Stimulated activated CD4-positive, alpha-beta T cell treated with anti-CD3 and anti-CD28 coated beads, Interleukin-4, amount 100 ng/mL, for 48 hours (primary cell): ENCODE measurements around the gene RAB11FIP5.
"Not testable (repeated sequence)": the region's sequence is repeated elsewhere in the genome, so short reads cannot be mapped to it uniquely, and the experiment has no call there.

Experiments used
- DNase-seq, 2 donors: peaks; one replicate each; pipeline ENCODE4 v3.0.0-alpha.2; 2020; ENCODE audit warnings: low read depth in 2 of 2

RAB11FIP5 gene

GRCh38 chr2:73112913-73113854 lies at the start of gene RAB11FIP5:
Gene RAB11FIP5, minus strand, starts transcription at chr2:73112948. Its CDS starts 171 bp downstream, at chr2:73112777.
- peak; percentile 57 to 66 for DNase-seq

GRCh38 chr2:73156539-73157124 lies 43.9 kb upstream of the RAB11FIP5 start:
- DNase-seq, result peak; percentile 33 to 36

- no peak for DNase-seq
Measured at GRCh38 chr2:73142937-73143336, 30.2 kb upstream of the RAB11FIP5 start.

- no peak for DNase-seq
Measured at GRCh38 chr2:73141896-73142295, 29.1 kb upstream of the RAB11FIP5 start.

GRCh38 chr2:73135236-73135635 lies 22.5 kb upstream of the RAB11FIP5 start:
- DNase-seq, result no peak

GRCh38 chr2:73134471-73134870 lies 21.7 kb upstream of the RAB11FIP5 start:
- no peak for DNase-seq

GRCh38 chr2:73133566-73134197 lies 20.9 kb upstream of the RAB11FIP5 start:
- DNase-seq, result no peak

GRCh38 chr2:73131807-73132206 lies 19.1 kb upstream of the RAB11FIP5 start:
- no peak for DNase-seq

GRCh38 chr2:73130790-73131189 lies 18.0 kb upstream of the RAB11FIP5 start:
- DNase-seq, result no peak

- no peak for DNase-seq
Measured at GRCh38 chr2:73128841-73129535, 16.2 kb upstream of the RAB11FIP5 start.

GRCh38 chr2:73122536-73122935 lies 9.8 kb upstream of the RAB11FIP5 start:
- DNase-seq, result no peak

- not testable (repeated sequence) for DNase-seq
Measured at GRCh38 chr2:73119611-73120239, 7.0 kb upstream of the RAB11FIP5 start.

- DNase-seq, result no peak
Measured at GRCh38 chr2:73117441-73117840, 4.7 kb upstream of the RAB11FIP5 start.

- no peak for DNase-seq
Measured at GRCh38 chr2:73116182-73116960, 3.6 kb upstream of the RAB11FIP5 start.

GRCh38 chr2:73114273-73114867 lies 1.6 kb upstream of the RAB11FIP5 start:
- no peak for DNase-seq

GRCh38 chr2:73112026-73112912 lies 479 bp downstream of the RAB11FIP5 start:
- DNase-seq, result peak; percentile 15 to 16

GRCh38 chr2:73111073-73112025 lies 1.4 kb downstream of the RAB11FIP5 start:
- DNase-seq, result no peak
